ENCODE data around the gene SH3RF3.
"Not testable (repeated sequence)": the region's sequence is repeated elsewhere in the genome, so short reads cannot be mapped to it uniquely, and the experiment has no call there.

SH3RF3 gene

DNA sequence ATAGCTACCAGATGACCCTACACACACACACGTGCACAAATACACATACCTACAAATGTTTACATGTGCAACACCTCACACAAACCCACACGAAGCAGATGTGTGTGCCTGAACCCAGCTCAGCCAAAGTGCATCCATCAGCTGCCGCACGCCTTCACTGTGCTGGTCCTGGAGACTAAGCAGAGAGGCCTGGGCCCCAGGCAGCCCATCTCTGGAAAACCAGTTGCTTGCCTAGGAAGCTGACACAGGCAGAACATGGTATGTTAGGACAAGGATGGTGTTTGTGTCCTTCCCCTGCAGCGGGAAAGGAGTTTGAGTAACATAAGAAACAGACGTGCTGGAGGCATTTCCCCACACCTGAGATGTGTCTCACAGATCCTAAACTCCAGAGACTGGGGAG is 398.1 kb downstream of the SH3RF3 start:
- no peak for DNase-seq (ENCODE audit: low read depth)

- DNase-seq (ENCODE audit: low read depth): no peak
Observed at GRCh38 chr2:109527846-109528705, 399.1 kb downstream of the SH3RF3 start.

- DNase-seq (ENCODE audit: low read depth): no peak
Observed at GRCh38 chr2:109528811-109529501, 400.0 kb downstream of the SH3RF3 start.

DNA sequence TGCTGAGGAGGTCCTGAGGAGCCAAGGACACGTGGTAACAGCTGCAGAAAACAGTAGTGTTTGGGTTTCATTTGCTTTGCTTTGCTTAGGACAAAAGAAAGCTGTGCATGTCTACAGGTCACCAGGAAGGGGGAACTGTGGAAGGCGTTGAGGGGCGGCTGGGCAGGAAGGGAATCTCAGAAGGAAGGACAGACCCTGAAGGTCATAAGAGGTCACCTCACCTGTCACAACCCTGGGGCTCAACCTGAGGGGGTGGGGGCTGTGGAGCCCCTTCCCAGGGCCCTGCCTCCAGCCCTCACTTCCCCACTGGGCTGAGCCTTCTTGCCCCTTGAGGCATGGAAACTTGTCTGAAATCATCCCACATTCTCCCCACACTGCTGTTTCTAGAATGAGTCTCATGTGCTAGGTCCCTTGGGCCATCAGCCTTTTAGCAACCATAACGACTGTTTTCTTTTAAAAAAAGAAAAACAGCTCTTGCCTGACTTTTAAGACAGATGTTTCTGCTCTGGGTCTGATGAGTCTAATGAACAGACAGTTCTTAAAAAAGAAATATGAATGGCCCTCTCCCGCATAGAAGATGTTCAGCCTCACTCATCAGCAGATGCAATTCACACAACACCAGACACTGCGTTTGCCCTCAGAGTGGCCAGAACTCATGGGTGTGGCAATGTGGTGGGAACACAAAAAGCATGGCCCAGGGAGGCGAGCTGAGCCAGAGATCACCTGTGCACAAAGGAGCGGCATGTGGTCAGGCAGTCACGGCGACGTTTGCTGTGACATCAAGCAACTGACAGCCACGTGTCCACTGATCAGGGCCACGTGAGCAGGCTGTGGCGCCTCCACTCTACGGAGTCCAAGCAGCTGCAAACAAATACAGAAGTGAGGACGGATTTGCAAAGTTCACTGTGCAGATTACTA is 400.8 kb downstream of the SH3RF3 start:
- DNase-seq (ENCODE audit: low read depth): no peak

GRCh38 chr2:109530712-109531111 is 401.7 kb downstream of the SH3RF3 start:
- no peak for DNase-seq (ENCODE audit: low read depth)

DNA sequence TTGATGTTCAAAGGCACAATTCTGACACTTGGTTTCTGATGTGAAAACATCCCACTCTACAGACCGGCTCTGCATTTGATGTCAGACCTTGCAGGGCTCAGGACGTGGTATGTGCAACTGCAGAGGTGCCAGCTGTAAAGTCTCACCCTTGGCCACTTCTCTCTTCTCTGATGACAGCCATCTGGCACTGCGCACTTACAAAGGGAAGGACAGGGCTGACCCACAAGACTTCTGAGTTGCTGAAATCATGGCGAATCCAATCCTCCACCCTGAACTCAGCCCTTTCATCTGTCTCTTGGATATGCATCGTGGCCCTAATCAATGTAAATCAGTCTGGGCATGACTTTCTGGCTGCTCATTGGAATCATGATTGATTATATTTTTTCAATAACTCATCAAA is 402.2 kb downstream of the SH3RF3 start:
- DNase-seq (ENCODE audit: low read depth): no peak

GRCh38 chr2:109531896-109532727 is 403.1 kb downstream of the SH3RF3 start:
- DNase-seq (ENCODE audit: low read depth): no peak

GRCh38 chr2:109532728-109533076 is 403.7 kb downstream of the SH3RF3 start:
- no peak for DNase-seq (ENCODE audit: low read depth)

DNA sequence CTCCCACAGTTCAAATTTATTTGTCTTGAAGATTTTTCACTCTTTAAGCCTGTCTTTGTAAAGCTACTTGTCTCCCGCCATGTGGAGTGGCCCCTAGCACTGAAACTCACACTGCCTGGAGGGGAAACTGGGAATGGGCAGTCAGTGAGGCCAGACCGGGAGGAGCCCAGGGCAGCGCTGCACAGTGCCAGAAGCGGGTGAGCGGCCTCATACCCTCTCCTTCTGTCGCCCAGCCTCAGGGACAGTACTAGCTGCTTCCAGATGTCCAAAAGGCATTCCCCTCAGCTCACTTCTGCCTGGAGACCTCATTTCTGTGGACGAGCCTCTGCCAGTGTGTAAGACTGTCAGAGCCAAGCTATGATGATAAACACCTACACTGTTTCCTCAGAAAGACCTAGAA is 404.8 kb downstream of the SH3RF3 start:
- no peak for DNase-seq (ENCODE audit: low read depth)

- DNase-seq (ENCODE audit: low read depth): no peak
Observed at GRCh38 chr2:109535217-109535946, 406.4 kb downstream of the SH3RF3 start.

- DNase-seq (ENCODE audit: low read depth): not testable (repeated sequence)
Observed at GRCh38 chr2:109536556-109536955, 407.6 kb downstream of the SH3RF3 start.

GRCh38 chr2:109537565-109538222 is 408.7 kb downstream of the SH3RF3 start:
- DNase-seq (ENCODE audit: low read depth): no peak

DNA sequence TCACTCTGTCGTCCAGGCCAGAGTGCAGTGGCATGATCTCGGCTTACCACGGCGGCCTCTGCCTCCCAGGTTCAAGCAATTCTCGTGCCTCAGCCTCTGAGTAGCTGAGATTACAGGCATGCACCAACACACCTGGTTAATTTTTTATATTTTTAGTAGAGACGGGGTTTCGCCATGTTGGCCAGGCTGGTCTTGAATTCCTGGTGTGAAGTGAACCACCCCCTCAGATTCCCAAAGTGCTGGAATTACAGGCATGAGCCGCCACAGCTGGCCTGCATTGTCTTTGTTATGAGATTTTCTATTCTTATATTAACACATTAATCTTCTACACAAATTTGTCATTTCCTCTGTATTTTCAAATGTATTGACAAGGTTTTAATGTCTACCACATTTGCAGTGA is 409.5 kb downstream of the SH3RF3 start:
- no peak for DNase-seq (ENCODE audit: low read depth)

GRCh38 chr2:109542384-109542783 is 413.4 kb downstream of the SH3RF3 start:
- no peak for DNase-seq (ENCODE audit: low read depth)

DNA sequence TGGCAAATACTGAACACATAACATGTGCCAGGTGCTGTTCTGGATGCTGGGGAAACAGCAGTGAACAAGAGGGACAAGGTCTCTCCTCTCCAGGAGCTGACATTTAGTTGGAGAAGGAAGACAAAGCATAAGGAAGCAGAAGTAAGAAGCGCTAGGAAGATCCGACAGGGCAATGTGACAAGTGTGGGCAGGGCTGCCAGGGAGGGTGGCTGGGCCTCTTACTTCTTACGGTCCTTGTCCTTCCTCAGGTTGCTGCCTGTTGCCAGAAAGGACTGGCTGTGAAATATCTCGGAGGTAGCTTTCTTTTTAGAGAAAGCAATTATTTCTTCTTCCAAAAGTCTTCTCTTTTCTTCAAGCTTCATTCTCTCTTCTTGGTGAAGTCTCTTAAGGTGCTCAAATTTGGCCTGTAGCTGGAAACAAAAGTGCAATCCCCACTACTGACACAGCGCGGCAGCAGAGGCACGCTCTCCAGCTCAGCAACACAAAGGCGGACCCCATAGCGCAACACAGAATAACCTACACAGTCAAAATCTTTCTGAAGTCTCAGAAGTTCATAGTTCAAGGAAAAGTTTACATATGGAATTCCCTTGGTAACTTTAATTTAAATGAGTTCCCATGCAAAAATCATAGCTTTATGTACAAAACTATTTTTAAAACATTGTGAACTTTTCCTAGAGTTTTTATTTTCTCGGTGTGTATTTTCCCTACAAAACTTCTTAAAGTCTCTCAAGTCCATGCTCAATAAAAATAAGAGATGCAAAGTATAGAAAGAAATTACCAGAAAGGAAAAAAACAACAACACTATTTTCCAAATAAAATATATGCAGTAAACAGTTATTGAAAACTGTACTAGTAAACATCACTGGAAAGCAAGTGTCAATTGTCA is 417.1 kb downstream of the SH3RF3 start:
- peak; percentile 43 for DNase-seq (ENCODE audit: low read depth)

DNA sequence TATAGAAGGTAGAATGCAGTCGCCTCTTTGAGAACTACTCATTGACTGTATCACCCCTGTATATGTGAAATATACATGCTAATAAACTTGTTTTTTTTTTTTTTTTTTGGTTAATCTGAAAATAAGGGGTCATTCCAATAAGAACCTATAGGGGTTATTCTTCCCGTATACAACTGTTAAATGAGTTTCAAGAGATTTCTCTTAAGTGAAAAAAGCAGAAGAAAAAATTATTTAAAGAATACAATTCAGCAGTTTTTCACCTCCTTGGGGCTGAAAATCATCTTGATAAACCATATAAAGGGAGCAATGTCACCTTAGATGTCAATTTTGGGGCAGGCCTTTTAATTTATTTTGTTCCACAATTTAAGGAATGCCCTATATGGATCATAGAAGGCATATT is 418.3 kb downstream of the SH3RF3 start:
- no peak for DNase-seq (ENCODE audit: low read depth)

DNA sequence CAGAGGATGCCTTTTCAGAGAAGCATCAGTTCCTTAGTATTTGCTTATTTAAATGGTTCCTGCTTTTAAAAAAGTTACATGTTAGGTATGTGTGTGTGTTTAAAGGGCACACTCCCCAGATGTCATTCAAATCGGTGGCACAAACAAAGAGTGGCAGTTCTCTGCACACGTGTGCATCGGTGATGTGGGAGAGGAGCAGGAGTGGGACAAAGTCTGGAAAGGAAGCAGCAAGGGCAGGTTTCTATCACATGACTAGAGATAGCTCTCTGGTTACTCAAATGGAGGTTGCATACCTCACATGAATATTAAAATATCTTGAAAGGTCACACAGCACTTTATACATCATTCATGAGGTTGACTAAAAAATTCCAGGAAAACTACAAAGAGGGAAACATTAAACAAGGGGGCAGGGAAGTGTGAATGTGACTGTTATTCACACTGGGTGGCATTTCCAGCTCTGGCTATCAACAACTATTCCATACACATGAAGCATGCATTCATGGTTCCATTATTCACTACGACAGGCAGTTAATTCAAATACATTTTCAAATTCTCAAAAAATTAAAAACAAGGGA is 420.1 kb downstream of the SH3RF3 start:
- no peak for DNase-seq (ENCODE audit: low read depth)

Data from activated T-cell treated with anti-CD3 and anti-CD28 coated beads for 1 hour (primary cell).